ENCODE results near the gene NUAK1.

NUAK1 gene

DNA sequence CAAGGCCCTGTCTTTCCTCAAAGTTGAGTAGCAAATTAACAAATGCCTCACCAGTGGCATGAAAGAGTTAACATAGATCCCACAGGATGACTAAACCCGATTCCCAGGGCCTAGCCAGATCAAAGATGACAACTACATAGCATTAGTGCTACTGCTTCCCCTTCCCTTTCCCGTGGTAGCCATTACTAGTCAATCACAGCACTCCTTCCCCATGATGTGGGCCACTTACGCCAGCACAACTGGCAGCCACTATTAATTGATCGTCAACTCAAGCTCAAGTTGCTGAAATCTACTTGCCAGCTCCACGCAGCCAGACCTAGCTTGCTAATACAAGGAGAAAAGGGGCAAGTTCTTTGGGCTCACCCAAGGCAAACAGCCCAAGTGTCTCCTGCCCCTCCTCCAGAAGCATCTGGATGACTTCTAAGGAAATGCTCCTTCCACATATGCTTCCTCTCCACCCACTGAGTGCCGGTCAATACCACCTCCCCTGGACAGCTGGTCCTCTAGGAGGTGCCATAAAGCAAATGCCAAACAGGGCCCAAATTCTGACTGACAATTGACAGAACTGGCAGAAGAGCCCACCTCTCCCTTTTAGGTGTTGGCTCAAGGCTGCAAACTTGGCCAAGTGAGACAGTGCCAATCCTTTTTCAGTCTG lies 72.6 kb downstream of the NUAK1 start:
- Histone ChIP-seq H3K36me3 (replicated peaks; ENCODE audit: low read depth, low read length) (no peaks in the 10 kb centered on the region), H3K9ac (ENCODE audit: low read length) (no peak overlapping the region), H3K4me3 (ENCODE audit: low read length) (no peak overlapping the region), H3K4me1 (ENCODE audit: low read length) (peaks cover 7% of the 10 kb centered on the region), H3K9me3 (ENCODE audit: insufficient read depth, low read length) (no peaks in the 10 kb centered on the region; the same call in 1 of the 2 replicates), H4K20me1 (ENCODE audit: insufficient read depth, low read length) (no peaks in the 10 kb centered on the region), H3K4me2 (ENCODE audit: low read length) (no peak overlapping the region), H2AFZ (ENCODE audit: low read depth, low read length) (no peak overlapping the region), H3K27me3 (ENCODE audit: low read depth, low read length) (peaks cover 16% of the 10 kb centered on the region; the same call in 1 of the 2 replicates), H3K79me2 (ENCODE audit: low read length) (no peaks in the 10 kb centered on the region), H3K27ac (ENCODE audit: low read length) (no peak overlapping the region)
- TF ChIP-seq, protein P1, sequence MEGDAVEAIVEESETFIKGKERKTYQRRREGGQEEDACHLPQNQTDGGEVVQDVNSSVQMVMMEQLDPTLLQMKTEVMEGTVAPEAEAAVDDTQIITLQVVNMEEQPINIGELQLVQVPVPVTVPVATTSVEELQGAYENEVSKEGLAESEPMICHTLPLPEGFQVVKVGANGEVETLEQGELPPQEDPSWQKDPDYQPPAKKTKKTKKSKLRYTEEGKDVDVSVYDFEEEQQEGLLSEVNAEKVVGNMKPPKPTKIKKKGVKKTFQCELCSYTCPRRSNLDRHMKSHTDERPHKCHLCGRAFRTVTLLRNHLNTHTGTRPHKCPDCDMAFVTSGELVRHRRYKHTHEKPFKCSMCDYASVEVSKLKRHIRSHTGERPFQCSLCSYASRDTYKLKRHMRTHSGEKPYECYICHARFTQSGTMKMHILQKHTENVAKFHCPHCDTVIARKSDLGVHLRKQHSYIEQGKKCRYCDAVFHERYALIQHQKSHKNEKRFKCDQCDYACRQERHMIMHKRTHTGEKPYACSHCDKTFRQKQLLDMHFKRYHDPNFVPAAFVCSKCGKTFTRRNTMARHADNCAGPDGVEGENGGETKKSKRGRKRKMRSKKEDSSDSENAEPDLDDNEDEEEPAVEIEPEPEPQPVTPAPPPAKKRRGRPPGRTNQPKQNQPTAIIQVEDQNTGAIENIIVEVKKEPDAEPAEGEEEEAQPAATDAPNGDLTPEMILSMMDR (IDR thresholded peaks at IDR 0.05; ENCODE audit: low read depth, low read length), result no peak
- no peak for TF ChIP-seq EZH2phosphoT487 (IDR thresholded peaks at IDR 0.05; ENCODE audit: low read depth)

DNA sequence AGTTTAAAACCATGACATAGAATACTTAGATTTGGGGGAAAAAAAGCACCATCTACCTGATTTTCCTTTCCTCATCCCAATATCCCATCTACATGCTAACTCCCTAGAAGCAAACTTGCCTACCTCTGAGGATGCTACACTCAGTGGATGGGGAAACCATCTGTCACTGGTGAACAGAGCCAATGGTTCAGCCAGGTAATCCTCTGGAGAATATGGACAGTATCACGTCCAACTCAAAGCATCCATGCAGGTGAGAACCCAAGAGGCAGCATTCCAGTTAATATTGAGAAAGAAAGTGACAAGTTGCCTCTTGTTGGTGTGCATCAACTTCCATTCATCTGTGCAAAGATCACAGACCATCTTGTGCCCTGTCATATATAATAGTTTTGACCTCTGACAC lies 73.2 kb downstream of the NUAK1 start:
- no peak overlapping the region for H2AFZ ChIP-seq (ENCODE audit: low read depth, low read length)
- H3K27ac ChIP-seq (ENCODE audit: low read length), result no peak overlapping the region
- peaks cover 6% of the 10 kb centered on the region for H3K4me1 ChIP-seq (ENCODE audit: low read length)
- no peak overlapping the region for H3K4me3 ChIP-seq (ENCODE audit: low read length)
- H4K20me1 ChIP-seq (ENCODE audit: insufficient read depth, low read length), result no peaks in the 10 kb centered on the region
- no peaks in the 10 kb centered on the region for H3K36me3 ChIP-seq (replicated peaks; ENCODE audit: low read depth, low read length)
- no peaks in the 10 kb centered on the region for H3K79me2 ChIP-seq (ENCODE audit: low read length)
- H3K9ac ChIP-seq (ENCODE audit: low read length), result no peak overlapping the region
- no peak overlapping the region for H3K4me2 ChIP-seq (ENCODE audit: low read length)
- TF ChIP-seq EZH2phosphoT487 (IDR thresholded peaks at IDR 0.05; ENCODE audit: low read depth), result no peak
- TF ChIP-seq, protein P1 (IDR thresholded peaks at IDR 0.05; ENCODE audit: low read depth, low read length), result no peak
- H3K27me3 ChIP-seq (ENCODE audit: low read depth, low read length), result peaks cover 9% of the 10 kb centered on the region; the same call in 1 of the 2 replicates
- no peaks in the 10 kb centered on the region; the same call in 1 of the 2 replicates for H3K9me3 ChIP-seq (ENCODE audit: insufficient read depth, low read length)

DNA sequence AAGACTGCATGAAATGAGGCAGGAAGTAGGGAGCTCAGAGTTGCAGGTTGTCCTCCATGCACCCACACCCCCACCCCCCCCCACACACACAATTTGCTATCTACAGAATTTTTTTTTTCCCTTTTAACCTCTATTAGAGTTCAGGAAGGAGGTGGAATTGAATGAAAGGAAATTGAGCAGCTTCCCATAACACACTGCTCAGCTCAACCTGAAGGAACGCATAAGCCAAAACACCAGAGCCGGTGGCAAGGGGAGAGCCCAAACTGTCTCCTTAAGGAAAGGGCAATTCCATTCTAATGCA lies 74.1 kb downstream of the NUAK1 start:
- H4K20me1 ChIP-seq (ENCODE audit: insufficient read depth, low read length), result no peaks in the 10 kb centered on the region
- peaks cover 6% of the 10 kb centered on the region for H3K4me1 ChIP-seq (ENCODE audit: low read length)
- TF ChIP-seq, protein P1 (IDR thresholded peaks at IDR 0.05; ENCODE audit: low read depth, low read length), result no peak
- no peak for TF ChIP-seq EZH2phosphoT487 (IDR thresholded peaks at IDR 0.05; ENCODE audit: low read depth)
- H3K27me3 ChIP-seq (ENCODE audit: low read depth, low read length), result 0 out of 2 replicates have a peak, but pooled peaks cover under 1% of the 10 kb centered on the region
- H3K9me3 ChIP-seq (ENCODE audit: insufficient read depth, low read length), result no peaks in the 10 kb centered on the region; the same call in 1 of the 2 replicates
- H3K4me3 ChIP-seq (ENCODE audit: low read length), result no peak overlapping the region
- no peak overlapping the region for H2AFZ ChIP-seq (ENCODE audit: low read depth, low read length)
- no peaks in the 10 kb centered on the region for H3K79me2 ChIP-seq (ENCODE audit: low read length)
- no peak overlapping the region for H3K4me2 ChIP-seq (ENCODE audit: low read length)
- no peaks in the 10 kb centered on the region for H3K36me3 ChIP-seq (replicated peaks; ENCODE audit: low read depth, low read length)
- H3K27ac ChIP-seq (ENCODE audit: low read length), result no peak overlapping the region
- H3K9ac ChIP-seq (ENCODE audit: low read length), result no peak overlapping the region

DNA sequence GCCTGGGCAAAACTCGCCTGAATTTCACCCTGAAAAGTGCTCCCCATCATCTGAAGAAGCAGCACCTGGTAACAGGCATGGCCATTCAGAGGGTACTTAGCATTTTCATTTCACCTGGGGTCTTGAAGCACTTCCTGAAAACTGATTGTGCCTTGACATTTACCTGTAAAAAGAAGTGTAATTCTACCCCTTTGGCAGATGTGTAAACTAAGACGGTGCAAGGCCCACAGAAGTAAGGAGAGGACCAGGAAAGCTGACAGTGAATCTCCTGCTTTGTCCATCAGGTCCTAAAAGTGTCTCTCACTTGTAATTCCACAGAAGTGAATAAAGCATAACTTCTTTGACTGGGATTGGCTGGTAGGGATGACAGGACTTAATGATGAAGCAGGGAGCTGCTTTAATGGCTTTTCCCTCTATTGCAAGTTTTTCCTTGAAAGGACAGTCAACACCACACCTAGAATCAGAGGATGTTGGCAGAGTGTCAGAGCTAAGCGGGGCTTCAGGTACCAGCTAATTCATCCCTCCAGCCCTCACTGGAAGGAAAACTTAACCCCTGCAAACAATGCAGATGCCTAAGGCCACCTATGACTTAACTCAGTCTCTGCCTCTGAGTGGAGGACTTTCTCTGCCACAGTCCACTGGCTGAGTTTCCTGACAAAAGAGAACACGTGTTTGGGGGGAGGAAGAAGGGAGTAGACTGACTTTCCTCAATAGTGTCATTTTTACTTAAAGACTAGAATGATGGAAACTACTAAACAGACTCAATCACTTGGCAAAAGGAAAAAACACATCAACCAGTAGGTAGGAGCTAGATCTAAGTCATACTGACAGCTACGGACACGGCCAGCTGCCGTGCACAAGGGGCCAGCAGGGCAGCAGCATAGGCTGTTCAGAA lies 74.7 kb downstream of the NUAK1 start:
- H3K4me2 ChIP-seq (ENCODE audit: low read length), result no peak overlapping the region
- H3K27me3 ChIP-seq (ENCODE audit: low read depth, low read length), result no peaks in the 10 kb centered on the region
- TF ChIP-seq, protein P1 (IDR thresholded peaks at IDR 0.05; ENCODE audit: low read depth, low read length), result no peak
- TF ChIP-seq EZH2phosphoT487 (IDR thresholded peaks at IDR 0.05; ENCODE audit: low read depth), result no peak
- no peaks in the 10 kb centered on the region for H3K9me3 ChIP-seq (ENCODE audit: insufficient read depth, low read length)
- no peaks in the 10 kb centered on the region for H4K20me1 ChIP-seq (ENCODE audit: insufficient read depth, low read length)
- H3K27ac ChIP-seq (ENCODE audit: low read length), result no peak overlapping the region
- no peaks in the 10 kb centered on the region for H3K36me3 ChIP-seq (replicated peaks; ENCODE audit: low read depth, low read length)
- H3K4me3 ChIP-seq (ENCODE audit: low read length), result no peak overlapping the region
- peaks cover 6% of the 10 kb centered on the region for H3K4me1 ChIP-seq (ENCODE audit: low read length)
- H3K79me2 ChIP-seq (ENCODE audit: low read length), result no peaks in the 10 kb centered on the region
- H2AFZ ChIP-seq (ENCODE audit: low read depth, low read length), result no peak overlapping the region
- no peak overlapping the region for H3K9ac ChIP-seq (ENCODE audit: low read length)

Data from OCI-LY3 (cell line).